Breast epithelium (tissue), 4 donors: ENCODE data around the gene MOXD1. TPM values are rescaled to one million over a fixed set of nuclear protein-coding genes. Genes with fewer than 3 reads are reported as not detected.

ENCODE experiments used
- DNase-seq, 2 donors: peaks; one replicate each; pipeline ENCODE4 v3.0.0-alpha.2; 2019; ENCODE audit warnings: low spot score in 2 of 2
- H3K27ac ChIP-seq, 2 donors: fragments of 200-600 bp; sonication (generic) in 1 of 2; one replicate each; pipeline ENCODE4 v1.5.1; 2016 to 2019; ENCODE audit warnings: mild to moderate bottlenecking in 1 of 2
- H3K27me3 ChIP-seq, 2 donors: fragments of 200-600 bp; sonication (generic) in 1 of 2; one replicate each; pipeline versions ENCODE4 v1.5.1 to v1.6.0; 2017 to 2019; ENCODE audit warnings: control low read depth in 1 of 2, mild to moderate bottlenecking in 1 of 2
- H3K36me3 ChIP-seq: fragments of 200-600 bp; one replicate; pipeline ENCODE4 v1.5.1; 2019
- H3K4me1 ChIP-seq, 2 donors: fragments of 200-600 bp; sonication (generic); one replicate each; pipeline ENCODE4 v1.5.1; 2016 to 2019; ENCODE audit warnings: control low read depth in 1 of 2
- H3K4me3 ChIP-seq, 3 donors: fragments of 200-600 bp; sonication (generic); 1 replicate in 2 of 3; 2 replicates in 1 of 3; pipeline ENCODE4 v1.5.1; 2016 to 2019; ENCODE audit warnings: mild to moderate bottlenecking in 3 of 3, moderate library complexity in 2 of 3
- H3K9me3 ChIP-seq, 2 donors: fragments of 200-600 bp; sonication (generic) in 1 of 2; one replicate each; pipeline ENCODE4 v1.5.1; 2016 to 2019; ENCODE audit warnings: control low read depth in 1 of 2
- POLR2A ChIP-seq: fragments of 450-650 bp; IDR thresholded peaks from one replicate; pipeline ENCODE4 v1.6.1; 2016; ENCODE audit warnings: antibody characterized with exemption, mild to moderate bottlenecking, moderate library complexity
- POLR2AphosphoS5 ChIP-seq, 3 donors: sonication (generic); formaldehyde crosslinking; IDR thresholded peaks; one replicate each; pipeline ENCODE4 v1.6.1; 2017; ENCODE audit warnings: antibody characterized with exemption in 3 of 3
- intact Hi-C: fragments of 100-400 bp; cut with DNase I; formaldehyde crosslinking; loops from one replicate; pipeline ENCODE4 v1.15.1; 2023; ENCODE audit warnings: low total_unique reads
- total RNA-seq, 3 donors: library from RNA; depleted of rRNA; stranded (reverse); fragments of >200 nt; gene quantifications; one replicate each; pipeline ENCODE4 v1.1.0, GENCODE V29; 2016
- TF ChIP-seq, protein P1 (sequence below), 3 donors: fragments of 450-650 bp; IDR thresholded peaks; one replicate each; pipeline ENCODE4 v1.5.1; 2016 to 2017; ENCODE audit warnings: antibody characterized with exemption in 3 of 3, mild to moderate bottlenecking in 3 of 3, moderate library complexity in 3 of 3

Gene MOXD1
- total RNA-seq, 3 donors from 2014 or later = 1.8 to 2.9 (median 1.9) TPM

DNA sequence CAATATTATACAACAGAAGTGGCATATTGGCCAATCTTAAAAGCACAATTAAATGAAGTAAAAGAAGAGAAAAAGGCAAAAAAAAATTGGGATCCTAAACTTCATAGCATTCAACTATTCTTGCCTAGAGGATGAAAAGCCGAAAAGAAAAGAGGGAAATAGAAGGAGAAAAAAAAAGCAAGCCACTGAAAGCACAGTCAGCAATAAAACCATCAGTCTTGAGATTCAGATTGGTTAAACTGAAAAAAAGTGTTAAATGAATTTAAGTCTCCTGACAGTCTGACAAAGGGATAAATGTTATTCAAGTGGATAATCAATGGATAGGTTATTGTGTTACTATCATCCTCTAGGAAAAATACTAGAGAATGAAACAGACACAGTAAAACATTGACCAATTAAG is 19.9 kb downstream of the MOXD1 start:
- DNase-seq = no peak
- TF ChIP-seq, protein P1, sequence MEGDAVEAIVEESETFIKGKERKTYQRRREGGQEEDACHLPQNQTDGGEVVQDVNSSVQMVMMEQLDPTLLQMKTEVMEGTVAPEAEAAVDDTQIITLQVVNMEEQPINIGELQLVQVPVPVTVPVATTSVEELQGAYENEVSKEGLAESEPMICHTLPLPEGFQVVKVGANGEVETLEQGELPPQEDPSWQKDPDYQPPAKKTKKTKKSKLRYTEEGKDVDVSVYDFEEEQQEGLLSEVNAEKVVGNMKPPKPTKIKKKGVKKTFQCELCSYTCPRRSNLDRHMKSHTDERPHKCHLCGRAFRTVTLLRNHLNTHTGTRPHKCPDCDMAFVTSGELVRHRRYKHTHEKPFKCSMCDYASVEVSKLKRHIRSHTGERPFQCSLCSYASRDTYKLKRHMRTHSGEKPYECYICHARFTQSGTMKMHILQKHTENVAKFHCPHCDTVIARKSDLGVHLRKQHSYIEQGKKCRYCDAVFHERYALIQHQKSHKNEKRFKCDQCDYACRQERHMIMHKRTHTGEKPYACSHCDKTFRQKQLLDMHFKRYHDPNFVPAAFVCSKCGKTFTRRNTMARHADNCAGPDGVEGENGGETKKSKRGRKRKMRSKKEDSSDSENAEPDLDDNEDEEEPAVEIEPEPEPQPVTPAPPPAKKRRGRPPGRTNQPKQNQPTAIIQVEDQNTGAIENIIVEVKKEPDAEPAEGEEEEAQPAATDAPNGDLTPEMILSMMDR (IDR thresholded peaks at IDR 0.05) = no peak
- TF ChIP-seq POLR2A = no peak
- TF ChIP-seq POLR2AphosphoS5 (IDR thresholded peaks at IDR 0.05) = no peak
- no peaks in the 10 kb centered on the region for H3K9me3 ChIP-seq
- no peaks in the 10 kb centered on the region for H3K27me3 ChIP-seq
- H3K4me3 ChIP-seq = no peak overlapping the region
- H3K4me1 ChIP-seq = no peaks in the 10 kb centered on the region
- no peak overlapping the region for H3K27ac ChIP-seq
- no peaks in the 10 kb centered on the region for H3K36me3 ChIP-seq
- intact Hi-C loops = no loop called here

DNA sequence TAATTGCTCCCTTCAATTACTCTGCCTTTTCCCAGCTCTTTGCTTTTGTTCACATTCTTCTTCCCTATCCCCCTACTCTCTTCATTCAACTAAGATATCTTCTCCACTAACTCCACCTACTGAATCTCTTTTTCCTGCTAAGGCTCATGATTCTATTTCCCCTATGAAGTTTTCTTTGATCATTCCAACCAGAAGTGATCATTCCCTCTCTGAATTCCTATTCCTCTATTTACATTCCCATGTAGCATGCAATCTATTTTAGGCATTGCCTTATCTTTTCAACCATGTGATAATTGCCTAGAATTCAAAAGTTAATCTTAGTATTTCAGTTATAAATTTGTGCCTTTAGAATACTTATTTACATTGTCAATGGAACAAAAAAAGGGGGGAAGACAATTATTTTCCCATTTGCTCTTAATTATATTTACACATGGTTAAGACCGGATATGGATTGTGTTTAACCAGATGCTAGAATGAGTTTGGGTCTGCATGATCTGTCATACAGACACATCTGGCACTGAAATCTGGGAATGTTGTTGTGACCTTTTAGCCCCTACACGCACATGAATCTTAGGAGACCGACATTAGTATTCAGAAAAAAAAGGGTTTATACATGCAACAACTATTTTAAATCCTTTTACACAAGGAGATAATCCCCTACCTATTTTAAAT is 20.8 kb downstream of the MOXD1 start:
- TF ChIP-seq POLR2AphosphoS5 (IDR thresholded peaks at IDR 0.05) (no peak), POLR2A (no peak)
- TF ChIP-seq, protein P1 (IDR thresholded peaks at IDR 0.05) = no peak
- DNase-seq = no peak
- H3K27ac ChIP-seq = no peak overlapping the region
- intact Hi-C loops = no loop called here
- no peaks in the 10 kb centered on the region for H3K4me1 ChIP-seq
- no peak overlapping the region for H3K4me3 ChIP-seq
- no peaks in the 10 kb centered on the region for H3K36me3 ChIP-seq
- H3K9me3 ChIP-seq = no peaks in the 10 kb centered on the region
- no peaks in the 10 kb centered on the region for H3K27me3 ChIP-seq

DNA sequence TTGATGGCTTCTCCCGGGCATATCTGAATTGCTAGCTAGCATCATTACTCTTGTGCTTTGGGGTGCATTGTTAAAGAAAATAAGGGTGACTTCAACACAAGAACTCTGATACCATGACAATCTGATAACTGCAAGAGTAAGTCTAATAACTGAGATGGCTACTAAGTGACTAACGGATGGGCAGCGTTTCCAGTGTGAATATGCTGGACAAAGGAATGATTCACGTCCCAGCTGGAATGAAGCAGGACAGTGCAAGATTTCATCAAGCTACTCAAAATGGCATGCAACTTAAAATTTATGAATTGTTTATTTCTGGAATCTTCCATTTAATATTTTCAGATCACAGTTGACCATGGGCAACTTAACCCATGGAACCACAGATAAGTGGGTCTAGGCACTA is 31.7 kb downstream of the MOXD1 start:
- intact Hi-C loops = no loop called here
- Histone ChIP-seq H3K4me3 (no peak overlapping the region), H3K9me3 (no peaks in the 10 kb centered on the region), H3K27me3 (no peaks in the 10 kb centered on the region), H3K4me1 (no peaks in the 10 kb centered on the region), H3K36me3 (no peaks in the 10 kb centered on the region), H3K27ac (no peak overlapping the region)
- no peak for TF ChIP-seq POLR2A
- TF ChIP-seq, protein P1 (IDR thresholded peaks at IDR 0.05) = no peak
- no peak for DNase-seq

DNA sequence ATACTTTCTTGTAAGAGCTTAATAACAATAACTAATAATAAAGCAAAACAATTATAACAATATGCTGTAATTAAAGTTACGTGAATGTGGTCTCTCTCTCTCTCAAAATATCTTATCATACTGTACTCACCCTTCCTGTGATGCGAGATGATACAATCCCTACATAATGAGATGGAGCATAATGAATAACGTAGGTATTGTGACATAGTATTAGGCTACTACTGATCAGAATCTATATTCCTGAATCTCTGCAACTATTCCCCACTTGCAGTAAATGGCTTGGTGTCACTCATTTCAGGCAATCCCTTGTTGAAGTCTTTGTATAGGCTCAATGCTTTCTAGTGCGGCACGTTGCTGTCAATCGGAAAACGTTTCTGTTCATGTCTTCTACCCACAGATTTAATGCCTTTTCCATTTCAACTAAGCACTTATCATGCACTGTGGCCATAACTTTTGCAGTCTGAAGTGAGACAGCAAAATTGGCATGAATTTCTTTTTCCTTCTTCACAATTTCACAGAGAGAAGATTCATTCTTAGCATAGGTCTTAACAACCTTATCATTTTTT is 32.3 kb downstream of the MOXD1 start:
- no peaks in the 10 kb centered on the region for H3K9me3 ChIP-seq
- no peak overlapping the region for H3K4me3 ChIP-seq
- no peak overlapping the region for H3K27ac ChIP-seq
- TF ChIP-seq, protein P1 (IDR thresholded peaks at IDR 0.05) = no peak
- TF ChIP-seq POLR2A (no peak), POLR2AphosphoS5 (IDR thresholded peaks at IDR 0.05) (no peak)
- no peak for DNase-seq
- intact Hi-C loops = no loop called here
- H3K27me3 ChIP-seq = no peaks in the 10 kb centered on the region
- H3K36me3 ChIP-seq = no peaks in the 10 kb centered on the region
- no peaks in the 10 kb centered on the region for H3K4me1 ChIP-seq

DNA sequence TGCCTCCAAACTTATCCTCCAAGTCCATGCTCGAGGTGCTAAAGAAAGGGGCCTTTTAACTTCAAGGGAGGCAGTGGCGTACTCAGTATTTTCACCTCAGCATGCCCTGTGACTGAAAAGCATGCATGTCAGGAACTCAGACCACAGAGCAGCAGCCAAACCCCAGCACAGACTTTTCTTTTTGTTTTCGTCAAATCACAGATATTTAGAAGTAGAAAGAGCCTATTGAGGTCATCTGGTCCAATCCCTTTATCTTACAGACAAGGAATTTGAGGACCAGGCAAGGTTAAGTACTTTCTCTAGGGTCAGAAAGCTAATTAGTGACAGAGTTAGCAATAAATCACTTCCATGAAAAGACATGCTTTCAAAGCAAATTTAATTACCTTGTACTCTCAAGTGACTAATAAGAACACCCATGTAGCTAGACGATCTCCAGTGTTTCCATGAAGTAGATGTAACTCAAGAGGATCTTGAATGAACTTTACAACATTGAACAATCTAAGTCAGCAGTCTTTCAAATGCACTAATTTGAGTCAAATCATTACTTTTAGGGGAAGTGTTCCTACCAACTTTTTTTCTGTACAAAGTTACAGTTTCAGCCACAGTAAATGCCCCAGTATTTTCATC is 35.9 kb downstream of the MOXD1 start:
- no peak overlapping the region for H3K27ac ChIP-seq
- intact Hi-C loops = no loop called here
- TF ChIP-seq, protein P1 (IDR thresholded peaks at IDR 0.05) = no peak
- TF ChIP-seq POLR2A = no peak
- no peak for TF ChIP-seq POLR2AphosphoS5 (IDR thresholded peaks at IDR 0.05)

More for the DNA sequence above, 35.9 kb downstream of the MOXD1 start:
- H3K4me1 ChIP-seq = no peaks in the 10 kb centered on the region
- no peak for DNase-seq
- H3K9me3 ChIP-seq = no peaks in the 10 kb centered on the region
- H3K4me3 ChIP-seq = no peak overlapping the region
- no peaks in the 10 kb centered on the region for H3K36me3 ChIP-seq
- H3K27me3 ChIP-seq = no peaks in the 10 kb centered on the region
